T-helper 22 cell (primary cell): Measurements from ENCODE around the gene CERS4.
"Not testable (repeated sequence)": the region's sequence is repeated elsewhere in the genome, so short reads cannot be mapped to it uniquely, and the experiment has no call there.

Source experiments
- DNase-seq: peaks from one replicate; pipeline ENCODE4 v3.0.0-alpha.2; 2020; ENCODE audit warnings: low read depth

CERS4 gene

GRCh38 chr19:8262431-8262830 is 53.3 kb downstream of the CERS4 start:
- no peak for DNase-seq

- DNase-seq, result not testable (repeated sequence)
Measured at GRCh38 chr19:8264248-8264647, 55.1 kb downstream of the CERS4 start.

GRCh38 chr19:8265872-8266271 is 56.7 kb downstream of the CERS4 start:
- no peak for DNase-seq

- DNase-seq, result no peak
Measured at GRCh38 chr19:8269724-8270123, 60.6 kb downstream of the CERS4 start.

- DNase-seq, result not testable (repeated sequence)
Measured at GRCh38 chr19:8276508-8276907, 67.3 kb downstream of the CERS4 start.

- DNase-seq, result not testable (repeated sequence)
Measured at GRCh38 chr19:8291337-8291736, 82.2 kb downstream of the CERS4 start.

- DNase-seq, result no peak
Measured at GRCh38 chr19:8302357-8302691, 93.2 kb downstream of the CERS4 start.

- DNase-seq, result no peak
Measured at GRCh38 chr19:8302734-8303133, 93.6 kb downstream of the CERS4 start.

GRCh38 chr19:8304841-8305621 is 95.9 kb downstream of the CERS4 start:
- DNase-seq, result no peak

GRCh38 chr19:8305798-8306197 is 96.6 kb downstream of the CERS4 start:
- DNase-seq, result no peak

GRCh38 chr19:8306235-8307054 is 97.3 kb downstream of the CERS4 start:
- no peak for DNase-seq

GRCh38 chr19:8307400-8307964 is 98.3 kb downstream of the CERS4 start:
- no peak for DNase-seq

- DNase-seq, result peak; percentile 78
Measured at GRCh38 chr19:8307965-8308866, 99.0 kb downstream of the CERS4 start, which contains the start of gene CD320. Gene CD320, minus strand, starts transcription at chr19:8308358. Its CDS starts 68 bp downstream, at chr19:8308290.

- no peak for DNase-seq
Measured at GRCh38 chr19:8308891-8309291, 99.7 kb downstream of the CERS4 start.

GRCh38 chr19:8310342-8311055 is 101.3 kb downstream of the CERS4 start:
- DNase-seq, result no peak

- no peak for DNase-seq
Measured at GRCh38 chr19:8311461-8312260, 102.5 kb downstream of the CERS4 start.
